Nephron (organoid): ENCODE results near the gene LPCAT2.

Experiments
- H3K27ac Mint-ChIP-seq, 3 experiments: 2 replicates each; pipeline ENCODE4 v1.8.0; 2020; ENCODE audit warnings: mixed read lengths in 3 of 3, mild to moderate bottlenecking in 2 of 3, moderate library complexity in 1 of 3
- H3K27me3 Mint-ChIP-seq: 2 replicates; pipeline ENCODE4 v1.8.0; 2021; ENCODE audit warnings: low read depth, mild to moderate bottlenecking, moderate library complexity, mixed read lengths
- H3K36me3 Mint-ChIP-seq: 2 replicates; pipeline ENCODE4 v1.8.0; 2020; ENCODE audit warnings: low read depth, mixed read lengths
- H3K4me1 Mint-ChIP-seq: 2 replicates; pipeline ENCODE4 v1.8.0; 2020; ENCODE audit warnings: mixed read lengths
- H3K4me3 Mint-ChIP-seq, 3 experiments: 2 replicates each; pipeline ENCODE4 v1.8.0; 2020; ENCODE audit warnings: mild to moderate bottlenecking in 3 of 3, mixed read lengths in 3 of 3, moderate library complexity in 2 of 3
- H3K9me3 Mint-ChIP-seq: 2 replicates; pipeline ENCODE4 v1.8.0; 2020; ENCODE audit warnings: mixed read lengths
- TF ChIP-seq, protein P1 (sequence below), 3 experiments: fragments of 200-600 bp; sonication (generic); IDR thresholded peaks; one replicate each; pipeline ENCODE4 v1.5.0; 2021; ENCODE audit warnings: antibody characterized with exemption in 3 of 3; ENCODE audit not compliant: unreplicated experiment in 3 of 3

The LPCAT2 gene

DNA sequence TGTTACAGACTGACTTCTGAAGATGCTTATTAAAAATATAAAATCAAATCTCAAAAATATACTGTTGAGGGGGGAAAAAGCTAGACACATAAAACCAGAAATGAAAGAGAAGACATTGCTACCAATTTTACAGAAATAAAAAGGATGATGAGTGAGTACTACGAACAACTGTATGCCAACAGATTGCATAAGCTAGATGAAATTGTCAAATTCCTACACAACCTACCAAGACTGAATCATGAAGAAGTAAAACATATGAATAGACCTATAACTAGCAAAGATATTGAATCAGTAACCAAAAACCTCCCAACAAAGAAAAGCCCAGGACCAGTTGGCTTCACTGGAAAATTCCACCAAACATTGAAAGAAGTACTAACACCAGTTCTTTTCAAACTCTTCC, 54.1 kb downstream of the LPCAT2 start:
- no peaks in the 10 kb centered on the region for H3K27me3 Mint-ChIP-seq
- no peaks in the 10 kb centered on the region for H3K36me3 Mint-ChIP-seq
- H3K4me1 Mint-ChIP-seq, result peaks cover 28% of the 10 kb centered on the region
- no peaks in the 10 kb centered on the region for H3K9me3 Mint-ChIP-seq
- no peak overlapping the region for H3K4me3 Mint-ChIP-seq
- TF ChIP-seq, protein P1, sequence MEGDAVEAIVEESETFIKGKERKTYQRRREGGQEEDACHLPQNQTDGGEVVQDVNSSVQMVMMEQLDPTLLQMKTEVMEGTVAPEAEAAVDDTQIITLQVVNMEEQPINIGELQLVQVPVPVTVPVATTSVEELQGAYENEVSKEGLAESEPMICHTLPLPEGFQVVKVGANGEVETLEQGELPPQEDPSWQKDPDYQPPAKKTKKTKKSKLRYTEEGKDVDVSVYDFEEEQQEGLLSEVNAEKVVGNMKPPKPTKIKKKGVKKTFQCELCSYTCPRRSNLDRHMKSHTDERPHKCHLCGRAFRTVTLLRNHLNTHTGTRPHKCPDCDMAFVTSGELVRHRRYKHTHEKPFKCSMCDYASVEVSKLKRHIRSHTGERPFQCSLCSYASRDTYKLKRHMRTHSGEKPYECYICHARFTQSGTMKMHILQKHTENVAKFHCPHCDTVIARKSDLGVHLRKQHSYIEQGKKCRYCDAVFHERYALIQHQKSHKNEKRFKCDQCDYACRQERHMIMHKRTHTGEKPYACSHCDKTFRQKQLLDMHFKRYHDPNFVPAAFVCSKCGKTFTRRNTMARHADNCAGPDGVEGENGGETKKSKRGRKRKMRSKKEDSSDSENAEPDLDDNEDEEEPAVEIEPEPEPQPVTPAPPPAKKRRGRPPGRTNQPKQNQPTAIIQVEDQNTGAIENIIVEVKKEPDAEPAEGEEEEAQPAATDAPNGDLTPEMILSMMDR (IDR thresholded peaks at IDR 0.05; ENCODE audit: unreplicated experiment in 3 of 3), result no peak
- no peak overlapping the region for H3K27ac Mint-ChIP-seq

- TF ChIP-seq, protein P1 (IDR thresholded peaks at IDR 0.05; ENCODE audit: unreplicated experiment in 3 of 3), result no peak
- H3K9me3 Mint-ChIP-seq, result no peaks in the 10 kb centered on the region
- peaks cover 29% of the 10 kb centered on the region for H3K4me1 Mint-ChIP-seq
- H3K27me3 Mint-ChIP-seq, result no peaks in the 10 kb centered on the region
- no peak overlapping the region for H3K27ac Mint-ChIP-seq
- no peaks in the 10 kb centered on the region for H3K36me3 Mint-ChIP-seq
- H3K4me3 Mint-ChIP-seq, result no peak overlapping the region
These were observed 54.9 kb downstream of the LPCAT2 start for GRCh38 chr16:55563797-55564196.

DNA sequence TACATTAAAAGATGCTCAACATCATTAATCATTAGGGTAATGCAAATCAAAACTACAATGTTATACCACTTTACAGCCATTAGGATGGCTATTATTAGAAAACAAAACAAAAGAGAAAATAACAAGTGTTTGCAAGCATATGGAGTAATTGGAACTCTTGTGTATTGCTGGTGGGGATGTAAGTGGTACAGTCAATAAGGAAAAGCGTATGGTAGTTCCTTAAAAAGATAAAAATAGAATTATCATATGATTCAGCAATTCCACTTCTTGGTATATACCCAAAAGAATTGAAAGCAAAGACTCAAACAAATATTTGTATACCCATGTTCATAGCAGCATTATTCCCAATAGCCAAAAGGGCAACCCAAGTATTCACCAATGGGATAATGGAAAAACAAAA, 56.2 kb downstream of the LPCAT2 start:
- TF ChIP-seq, protein P1 (IDR thresholded peaks at IDR 0.05; ENCODE audit: unreplicated experiment in 3 of 3), result no peak
- Mint-ChIP-seq H3K27ac (no peak overlapping the region), H3K4me3 (no peak overlapping the region), H3K9me3 (no peaks in the 10 kb centered on the region), H3K36me3 (no peaks in the 10 kb centered on the region), H3K4me1 (peaks cover 27% of the 10 kb centered on the region), H3K27me3 (no peaks in the 10 kb centered on the region)

- Mint-ChIP-seq H3K4me3 (no peak within 1 kb of the TSS), H3K4me1 (peaks cover 24% of the 10 kb centered on the region), H3K27me3 (no peaks in the 10 kb centered on the region), H3K9me3 (no peaks in the 10 kb centered on the region), H3K27ac (peak within 1 kb of the TSS in 1 of 3 experiments; percentile 4), H3K36me3 (no peaks in the 10 kb centered on the region)
- TF ChIP-seq, protein P1 (IDR thresholded peaks at IDR 0.05; ENCODE audit: unreplicated experiment in 3 of 3), result no peak
These were observed 57.7 kb downstream of the LPCAT2 start, which contains the start of gene CAPNS2 for GRCh38 chr16:55566432-55567175. TSS of gene CAPNS2 (plus strand) at chr16:55566684. CDS start at chr16:55566757, 73 bp downstream.

- Mint-ChIP-seq H3K27me3 (no peaks in the 10 kb centered on the region), H3K4me3 (no peak overlapping the region), H3K9me3 (no peaks in the 10 kb centered on the region), H3K36me3 (no peaks in the 10 kb centered on the region), H3K4me1 (peaks cover 24% of the 10 kb centered on the region), H3K27ac (peak overlapping the region in 1 of 3 experiments; percentile 4)
- TF ChIP-seq, protein P1 (IDR thresholded peaks at IDR 0.05; ENCODE audit: unreplicated experiment in 3 of 3), result no peak
These were observed 58.5 kb downstream of the LPCAT2 start for GRCh38 chr16:55567382-55567781.

DNA sequence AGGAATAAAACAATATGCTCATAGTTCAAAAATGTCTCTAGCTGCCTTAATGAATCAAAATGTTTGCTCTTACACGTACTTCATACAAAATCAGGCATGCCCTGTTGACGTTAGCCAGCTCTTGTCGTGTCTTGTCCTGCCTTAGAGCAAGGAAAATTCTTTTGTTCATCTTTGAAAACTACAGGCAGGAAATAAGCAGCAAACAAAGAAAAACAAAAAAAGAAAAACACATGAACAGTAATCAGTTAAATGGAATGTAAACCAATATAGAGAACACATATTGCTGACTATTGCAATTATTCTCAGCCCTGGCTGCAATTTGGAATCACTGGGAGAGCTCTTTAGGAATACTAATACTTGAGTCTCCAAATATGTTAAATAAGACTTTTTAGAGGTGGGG, 59.3 kb downstream of the LPCAT2 start:
- peak overlapping the region in 2 of 3 experiments; percentile 26 to 72 for H3K27ac Mint-ChIP-seq
- H3K4me3 Mint-ChIP-seq, result no peak overlapping the region
- H3K4me1 Mint-ChIP-seq, result peaks cover 24% of the 10 kb centered on the region
- TF ChIP-seq, protein P1 (IDR thresholded peaks at IDR 0.05; ENCODE audit: unreplicated experiment in 3 of 3), result no peak
- no peaks in the 10 kb centered on the region for H3K36me3 Mint-ChIP-seq
- H3K9me3 Mint-ChIP-seq, result no peaks in the 10 kb centered on the region
- no peaks in the 10 kb centered on the region for H3K27me3 Mint-ChIP-seq
